Fibroblast of skin of left quadriceps (primary cell): ENCODE measurements around the gene ZNF507.

Source experiments
- DNase-seq, 2 experiments: peaks; one replicate each; pipeline ENCODE4 v3.0.0-alpha.2; 2013; ENCODE audit warnings: low read depth in 2 of 2

The ZNF507 gene

GRCh38 chr19:32339988-32340874 is 5.2 kb upstream of the ZNF507 start:
- no peak for DNase-seq

GRCh38 chr19:32342695-32343094 is 2.7 kb upstream of the ZNF507 start:
- no peak for DNase-seq

DNA sequence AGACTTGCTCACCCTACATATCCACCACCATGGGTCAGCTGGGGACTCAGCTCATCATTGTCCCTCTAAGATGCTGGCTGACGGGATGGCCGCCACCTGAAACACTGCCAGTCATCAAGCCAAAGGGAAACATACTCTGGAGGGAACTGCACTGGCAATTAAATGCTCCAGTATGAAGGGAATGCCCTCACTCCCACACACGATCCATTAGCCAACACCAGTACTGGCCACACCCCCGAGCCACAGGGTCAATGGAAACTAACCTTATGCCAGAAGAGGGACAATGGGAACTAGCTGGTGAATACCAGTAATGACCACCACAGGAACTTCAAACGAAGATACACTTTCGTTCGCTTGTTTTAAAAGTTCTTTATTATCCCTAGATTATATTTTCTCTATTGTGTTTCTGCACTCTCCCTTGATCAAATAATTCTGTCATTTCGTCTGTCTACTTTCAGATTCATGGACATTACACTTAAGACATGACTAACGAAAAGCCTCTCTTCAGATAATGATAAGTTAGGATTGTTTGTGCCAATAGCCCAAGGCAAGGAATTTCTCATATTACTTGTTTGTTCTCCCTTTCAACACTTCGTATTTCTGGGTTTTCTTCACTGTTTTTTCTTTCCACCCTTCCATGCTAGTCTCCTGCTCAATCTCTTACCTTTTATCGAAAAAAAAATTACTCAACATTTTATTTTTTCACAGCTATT is 1.7 kb upstream of the ZNF507 start:
- no peak for DNase-seq

DNA sequence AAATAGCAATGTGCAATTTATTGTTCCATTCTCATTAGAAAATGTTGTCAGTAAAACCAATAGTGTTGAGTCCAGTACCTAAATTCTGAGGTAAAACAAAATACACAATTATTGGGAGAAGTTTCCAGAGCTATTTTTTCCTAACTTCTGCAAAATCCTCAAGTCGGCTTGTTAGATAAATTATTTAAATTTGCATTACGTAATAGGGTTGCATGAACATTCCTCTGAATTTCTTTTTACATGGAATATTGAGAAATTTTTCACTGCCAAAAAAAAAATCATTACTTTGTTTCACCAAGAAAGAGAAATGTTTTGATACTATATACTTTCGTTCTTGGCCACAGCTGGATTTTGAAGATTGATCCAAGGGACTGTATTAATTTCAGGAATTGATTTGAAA is 1.5 kb downstream of the ZNF507 start:
- no peak for DNase-seq

DNA sequence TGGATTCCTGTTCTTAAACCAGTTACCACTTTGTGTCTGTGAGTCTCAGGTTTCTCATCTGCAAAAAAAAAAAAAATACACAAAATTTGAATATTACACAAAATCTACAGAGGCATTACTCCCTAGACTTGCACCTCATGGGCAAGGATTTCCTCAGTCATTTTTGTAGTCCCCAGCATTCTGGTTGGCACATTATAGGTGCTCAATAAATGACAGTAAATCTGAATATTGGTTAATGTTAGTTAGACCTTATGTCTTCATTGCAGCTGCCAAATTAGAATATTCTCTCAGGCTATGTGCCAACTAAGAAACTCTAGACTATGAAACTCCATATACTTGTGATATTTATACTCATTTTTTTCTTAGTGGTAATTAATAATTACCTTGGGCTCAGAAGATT is 2.2 kb downstream of the ZNF507 start:
- no peak for DNase-seq

DNA sequence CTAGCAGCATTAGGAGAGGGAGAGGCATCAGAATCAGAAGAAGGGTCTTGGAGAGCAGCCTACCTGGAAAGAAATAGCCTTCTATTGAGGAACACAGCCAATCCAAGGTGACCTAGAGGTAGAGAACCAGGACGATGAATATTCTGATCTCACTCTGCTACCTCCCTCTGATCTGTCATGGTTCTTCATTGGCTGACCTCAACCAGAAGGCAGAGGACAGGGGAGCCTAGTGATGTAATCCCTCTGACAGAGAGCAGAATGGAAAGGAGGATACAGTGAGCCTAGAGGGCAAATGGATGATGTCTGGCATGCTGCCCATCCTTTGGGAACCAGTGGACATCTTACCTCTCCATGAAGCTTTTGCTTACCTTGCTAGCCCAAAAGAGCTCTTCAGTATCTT is 3.6 kb downstream of the ZNF507 start:
- DNase-seq = no peak

- DNase-seq = no peak
Measured at GRCh38 chr19:32349724-32350470, 4.5 kb downstream of the ZNF507 start.

DNA sequence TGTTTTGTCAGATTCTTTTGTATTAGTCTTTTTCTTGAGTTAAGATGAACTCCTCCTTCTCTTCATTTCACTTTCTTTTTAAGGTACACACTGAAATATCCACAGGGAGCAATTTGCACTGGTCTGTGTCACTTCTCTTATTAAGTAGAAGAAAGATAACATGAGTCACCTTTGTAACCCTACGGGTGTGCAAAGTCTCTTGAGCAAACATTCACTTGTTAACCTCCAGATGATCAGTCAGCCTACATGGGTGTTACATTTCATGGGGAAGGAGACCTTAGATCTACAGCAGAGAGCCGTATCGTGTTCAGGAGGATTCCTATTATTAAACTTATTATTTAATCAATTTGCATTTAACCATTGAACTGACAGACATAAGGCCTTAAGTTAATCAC is 5.1 kb downstream of the ZNF507 start:
- DNase-seq = no peak

GRCh38 chr19:32350987-32351348 is 5.6 kb downstream of the ZNF507 start:
- DNase-seq = no peak

- no peak for DNase-seq
Measured at GRCh38 chr19:32352241-32352630, 6.8 kb downstream of the ZNF507 start.

GRCh38 chr19:32354345-32354744 is 8.9 kb downstream of the ZNF507 start:
- no peak for DNase-seq

DNA sequence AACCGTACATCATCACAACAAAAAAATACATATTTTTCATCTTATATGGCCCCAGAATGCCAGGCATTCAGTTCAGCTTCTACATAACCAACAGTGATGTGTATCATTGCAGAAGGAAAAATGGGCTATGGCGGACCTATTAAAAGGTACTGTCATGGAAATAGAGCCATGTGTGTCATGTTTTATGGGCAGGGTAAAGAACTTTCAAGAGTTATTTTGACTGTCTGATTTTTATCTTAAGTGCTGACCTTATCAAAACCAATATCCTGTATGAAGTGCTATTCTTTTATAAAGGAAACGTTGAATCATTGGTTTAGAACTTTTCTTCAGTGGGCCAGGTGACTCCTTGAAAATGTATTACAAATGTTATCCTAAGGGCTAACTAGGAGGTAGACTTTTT is 9.9 kb downstream of the ZNF507 start:
- DNase-seq = no peak

- DNase-seq = no peak
Measured at GRCh38 chr19:32357720-32358119, 12.3 kb downstream of the ZNF507 start.

- no peak for DNase-seq
Measured at GRCh38 chr19:32358321-32358720, 12.9 kb downstream of the ZNF507 start.

DNA sequence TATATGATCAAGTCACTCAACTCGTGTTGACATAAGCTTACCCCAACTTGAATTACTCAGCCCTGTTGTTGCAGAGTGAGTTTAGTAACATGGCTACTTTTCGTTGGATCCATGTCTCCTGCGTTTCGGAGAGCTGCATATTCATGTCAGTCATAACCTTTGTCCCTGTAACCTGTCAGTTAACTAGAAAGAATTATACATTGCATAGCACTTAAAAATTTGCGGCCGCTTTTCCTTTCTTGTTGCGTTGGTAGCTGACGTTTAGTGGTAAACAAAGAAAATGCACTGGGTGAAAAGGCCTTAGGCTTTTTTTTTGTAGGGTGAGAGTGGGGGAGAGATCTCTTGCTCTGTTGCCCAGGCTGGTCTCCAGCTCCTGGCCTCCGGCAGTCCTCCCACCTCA is 14.2 kb downstream of the ZNF507 start:
- no peak for DNase-seq

DNA sequence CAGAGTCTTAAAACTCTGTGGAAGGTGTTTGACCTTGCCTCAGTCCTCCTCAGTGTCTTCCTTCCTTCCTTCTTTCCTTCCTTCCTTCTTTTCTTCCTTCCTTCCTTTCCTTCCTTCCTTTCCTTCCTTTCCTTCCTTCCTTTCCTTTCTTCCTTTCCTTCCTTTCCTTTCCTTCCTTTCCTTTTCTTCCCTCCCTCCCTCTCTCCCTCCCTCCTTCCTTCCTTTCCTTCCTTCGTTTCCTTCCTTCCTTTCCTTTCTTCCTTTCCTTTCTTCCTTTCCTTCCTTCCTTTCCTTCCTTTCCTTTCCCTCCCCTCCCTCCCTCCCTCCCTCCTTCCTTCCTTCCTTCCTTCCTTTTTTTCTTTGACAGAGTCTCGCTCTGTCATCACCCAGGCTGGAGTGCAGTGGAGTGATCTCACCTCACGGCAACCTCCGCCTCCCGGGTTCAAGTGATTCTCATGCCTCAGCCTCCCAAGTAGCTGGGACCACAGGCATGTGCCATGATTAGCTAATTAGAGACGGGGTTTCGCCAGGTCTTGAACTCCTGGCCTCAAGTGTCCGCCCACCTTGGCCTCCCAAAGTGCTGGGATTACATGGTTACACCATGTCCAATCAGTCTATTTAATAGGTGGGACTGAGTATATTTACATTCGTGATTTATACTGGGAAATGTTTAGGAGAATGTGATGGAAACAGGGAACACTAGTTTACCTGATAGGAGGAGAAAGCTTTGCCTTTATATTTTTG is 16.3 kb downstream of the ZNF507 start:
- DNase-seq = no peak

DNA sequence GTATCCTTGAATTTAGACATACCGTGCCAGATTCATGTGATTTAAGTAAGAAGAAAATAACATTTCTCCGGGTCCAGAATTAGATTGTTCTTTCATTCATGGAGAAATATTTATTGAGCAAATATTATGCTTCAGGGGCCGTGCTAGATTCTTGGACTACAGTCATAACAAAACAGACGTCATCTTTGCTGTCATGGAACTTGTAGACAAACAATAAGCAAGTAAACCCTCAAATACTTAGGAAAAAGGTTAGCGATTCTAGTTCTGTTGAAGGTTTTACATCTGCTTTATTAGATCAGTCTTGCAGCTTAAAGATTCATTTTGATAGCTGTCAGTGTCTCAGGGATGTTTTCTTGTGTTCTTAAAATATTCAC is 16.9 kb downstream of the ZNF507 start:
- DNase-seq = no peak

DNA sequence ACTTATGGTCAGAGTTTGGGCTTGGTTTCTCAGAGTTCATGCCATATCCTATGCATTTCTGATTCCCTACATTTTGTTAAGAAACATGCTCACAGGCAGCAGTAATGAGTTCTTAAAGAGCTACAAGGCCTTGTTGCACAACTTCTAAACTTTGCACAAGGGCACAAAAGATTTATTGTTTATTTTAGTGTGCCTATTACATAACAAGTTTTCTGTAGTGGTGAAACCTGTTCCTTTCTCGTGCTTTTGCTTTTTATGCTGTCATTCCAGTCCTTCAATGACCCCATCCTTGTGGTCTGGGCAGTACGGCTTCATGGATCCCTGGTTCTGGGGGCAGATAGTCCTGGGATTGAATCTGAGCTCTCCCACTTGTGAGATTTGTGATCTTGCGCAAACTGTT is 17.8 kb downstream of the ZNF507 start:
- DNase-seq = no peak

- no peak for DNase-seq
Measured at GRCh38 chr19:32363632-32364031, 18.2 kb downstream of the ZNF507 start.

- DNase-seq = no peak
Measured at GRCh38 chr19:32364040-32364439, 18.6 kb downstream of the ZNF507 start.

DNA sequence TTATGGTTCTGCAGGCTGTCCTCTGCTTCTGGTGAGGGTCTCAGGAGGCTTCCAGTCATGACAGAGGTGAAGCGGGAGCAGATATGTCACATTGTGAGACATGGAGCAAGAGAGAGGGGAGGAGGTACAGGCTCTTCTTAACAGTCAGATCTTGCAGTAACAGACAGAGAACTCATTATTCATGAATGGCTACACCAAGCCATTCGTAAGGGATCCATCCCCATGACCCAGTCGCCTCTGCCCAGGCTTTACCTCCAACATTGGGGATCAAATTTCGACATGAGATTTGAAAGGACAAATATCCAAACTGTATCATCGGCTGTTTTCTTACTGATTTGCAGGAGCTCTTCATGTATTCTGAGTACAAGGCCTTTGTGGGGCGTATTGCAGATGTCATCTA is 21.7 kb downstream of the ZNF507 start:
- no peak for DNase-seq

DNA sequence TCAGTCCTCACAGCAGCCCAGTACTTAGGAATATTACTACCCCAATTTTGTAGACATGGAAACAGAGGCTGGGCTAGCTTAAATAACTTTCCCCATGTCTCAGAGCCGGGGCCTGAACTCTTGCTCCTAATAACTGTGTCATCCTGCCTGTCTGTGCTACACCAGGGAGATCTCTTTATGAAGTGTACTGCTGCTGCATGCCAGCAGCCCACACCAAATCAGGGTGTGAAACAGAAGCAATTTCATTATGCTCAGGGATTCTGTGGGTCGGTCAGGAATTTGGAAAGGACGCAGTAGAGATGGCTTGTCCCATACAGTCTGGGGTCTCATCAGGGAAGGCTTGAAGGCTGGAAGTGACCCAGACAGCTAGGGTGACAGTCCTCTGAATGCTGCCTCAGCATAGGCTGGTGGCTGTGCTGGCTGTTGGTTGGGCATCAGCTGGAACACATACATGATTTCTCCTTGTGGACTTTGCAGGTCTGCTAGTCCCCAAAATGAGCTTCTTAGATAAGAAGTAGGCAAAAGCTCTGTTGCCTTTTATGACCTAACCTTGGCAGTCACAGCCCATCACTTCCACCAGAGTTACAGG is 22.6 kb downstream of the ZNF507 start:
- DNase-seq = no peak
